ENCODE measurements around the gene IRAK1.

Gene IRAK1

DNA sequence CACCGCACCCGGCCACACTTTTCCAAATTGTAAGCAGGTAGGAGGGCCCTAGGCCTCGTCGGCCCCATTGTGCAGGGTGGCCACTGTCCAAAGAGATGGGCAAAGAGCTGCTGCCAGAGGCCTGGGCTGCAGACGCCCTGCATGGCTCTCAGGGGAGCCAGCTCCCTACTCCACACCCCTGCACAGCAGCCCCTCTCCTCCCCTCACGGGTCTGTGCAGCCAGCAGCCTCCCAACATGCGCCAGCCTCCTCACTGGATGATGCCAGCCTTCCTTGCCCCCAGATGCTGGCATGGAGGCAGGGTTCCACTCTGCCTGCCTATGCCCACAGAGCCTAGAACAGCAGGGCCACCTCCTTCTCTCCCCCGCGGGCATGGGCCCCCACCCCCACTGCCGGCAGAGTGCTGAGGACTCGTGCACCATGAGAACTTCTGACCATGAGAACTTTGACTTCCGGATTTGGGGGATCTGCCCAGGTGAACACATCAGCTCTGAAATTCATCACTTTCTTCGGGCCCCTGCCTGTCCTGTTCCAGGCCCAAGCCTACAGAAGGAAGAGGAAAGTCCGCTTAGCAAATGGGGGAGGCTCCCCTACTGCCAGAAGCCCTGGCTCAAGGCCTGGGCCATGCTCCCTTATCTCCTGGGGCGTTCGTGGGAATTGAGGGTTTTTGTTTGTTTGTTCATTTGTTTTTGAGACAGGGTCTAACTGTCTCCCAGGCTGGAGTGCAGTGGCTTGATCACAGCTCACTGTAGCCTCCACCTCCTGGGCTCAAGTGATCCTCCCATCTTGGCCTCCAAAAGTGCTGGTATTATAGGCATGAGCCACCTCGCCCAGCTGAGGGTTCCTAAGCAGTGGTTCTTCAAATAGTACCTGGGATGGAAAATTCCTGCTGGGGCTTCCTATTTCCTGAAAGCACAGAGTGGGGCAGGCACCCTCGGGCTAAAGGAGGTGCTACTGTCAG is 8.0 kb downstream of the IRAK1 start:
- TF ChIP-seq, protein P1, sequence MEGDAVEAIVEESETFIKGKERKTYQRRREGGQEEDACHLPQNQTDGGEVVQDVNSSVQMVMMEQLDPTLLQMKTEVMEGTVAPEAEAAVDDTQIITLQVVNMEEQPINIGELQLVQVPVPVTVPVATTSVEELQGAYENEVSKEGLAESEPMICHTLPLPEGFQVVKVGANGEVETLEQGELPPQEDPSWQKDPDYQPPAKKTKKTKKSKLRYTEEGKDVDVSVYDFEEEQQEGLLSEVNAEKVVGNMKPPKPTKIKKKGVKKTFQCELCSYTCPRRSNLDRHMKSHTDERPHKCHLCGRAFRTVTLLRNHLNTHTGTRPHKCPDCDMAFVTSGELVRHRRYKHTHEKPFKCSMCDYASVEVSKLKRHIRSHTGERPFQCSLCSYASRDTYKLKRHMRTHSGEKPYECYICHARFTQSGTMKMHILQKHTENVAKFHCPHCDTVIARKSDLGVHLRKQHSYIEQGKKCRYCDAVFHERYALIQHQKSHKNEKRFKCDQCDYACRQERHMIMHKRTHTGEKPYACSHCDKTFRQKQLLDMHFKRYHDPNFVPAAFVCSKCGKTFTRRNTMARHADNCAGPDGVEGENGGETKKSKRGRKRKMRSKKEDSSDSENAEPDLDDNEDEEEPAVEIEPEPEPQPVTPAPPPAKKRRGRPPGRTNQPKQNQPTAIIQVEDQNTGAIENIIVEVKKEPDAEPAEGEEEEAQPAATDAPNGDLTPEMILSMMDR (IDR thresholded peaks at IDR 0.05), result no peak

DNA sequence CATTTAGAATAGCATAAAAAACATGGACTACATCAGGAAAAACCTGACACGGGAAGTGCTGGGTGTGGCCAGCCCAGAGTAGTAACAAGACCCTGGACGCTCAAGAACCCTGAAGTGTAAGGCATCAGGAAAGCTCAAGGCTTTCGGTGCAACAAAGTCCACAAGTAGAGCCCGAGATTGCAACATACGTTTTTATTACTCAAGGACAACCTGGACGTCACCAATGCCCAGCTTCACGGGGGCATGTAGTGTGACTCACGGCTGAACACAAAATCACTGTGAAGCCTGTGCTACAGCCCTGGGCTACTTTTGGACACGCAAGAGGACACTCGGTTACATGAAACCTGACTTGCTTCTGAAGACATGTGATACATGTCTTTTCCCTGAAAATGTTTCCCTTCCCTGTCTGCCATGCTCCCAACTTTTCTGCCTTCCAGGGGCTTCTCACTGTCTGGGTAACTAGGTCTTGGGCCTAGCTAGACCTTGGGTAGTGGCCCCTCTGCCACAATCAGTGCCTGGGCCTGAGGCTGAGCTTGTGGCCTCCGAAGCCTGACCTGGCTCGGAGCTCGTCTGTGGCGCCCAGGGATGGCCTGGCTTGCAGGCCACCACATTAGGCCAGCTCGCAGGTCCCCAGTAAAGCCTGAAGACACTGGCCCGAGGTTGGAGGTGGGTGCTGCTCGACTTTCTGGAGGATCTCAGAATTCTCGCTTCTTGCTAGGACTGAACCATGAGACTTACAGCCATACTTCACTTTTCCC is 9.2 kb downstream of the IRAK1 start:
- TF ChIP-seq, protein P1 (IDR thresholded peaks at IDR 0.05), result no peak

DNA sequence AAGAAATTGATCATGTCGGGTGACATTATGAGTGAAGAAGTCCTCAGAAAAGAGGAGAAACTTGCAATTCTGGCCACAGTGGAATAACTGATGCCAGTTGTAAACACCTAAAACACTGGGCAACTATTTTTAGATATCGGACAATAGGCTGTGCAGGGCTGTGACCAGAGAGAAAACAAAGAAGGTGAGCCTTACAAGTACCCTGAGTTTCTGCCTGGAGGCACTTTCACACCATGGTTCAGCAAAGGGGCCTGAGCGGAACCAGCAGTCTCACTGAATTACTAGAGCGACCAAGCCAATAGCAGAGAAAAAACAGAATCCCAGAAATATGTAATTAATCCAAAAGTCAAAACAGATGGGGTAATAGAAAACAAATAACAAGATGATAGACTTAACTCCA is 11.2 kb downstream of the IRAK1 start:
- TF ChIP-seq, protein P1 (IDR thresholded peaks at IDR 0.05), result no peak

DNA sequence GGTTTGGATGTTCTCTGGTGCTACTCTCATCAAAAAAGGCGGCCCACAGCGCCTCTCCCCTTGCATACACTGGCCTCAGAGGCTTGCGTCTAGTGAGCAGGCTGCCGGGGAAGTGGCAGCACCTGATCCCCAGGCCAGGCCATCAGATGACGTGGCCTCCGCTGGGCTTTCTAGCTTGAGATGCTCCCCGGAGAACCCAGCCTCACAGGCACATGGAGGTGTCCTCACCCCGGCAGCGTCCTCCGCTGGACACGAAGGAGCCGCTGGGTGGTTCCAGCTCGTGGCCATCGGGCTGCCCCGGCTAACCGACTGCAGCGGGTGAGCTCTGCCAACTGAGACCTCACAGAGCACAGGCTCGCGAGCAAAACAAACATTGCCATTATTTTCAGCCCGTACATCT is 12.8 kb downstream of the IRAK1 start:
- TF ChIP-seq, protein P1 (IDR thresholded peaks at IDR 0.05), result no peak

DNA sequence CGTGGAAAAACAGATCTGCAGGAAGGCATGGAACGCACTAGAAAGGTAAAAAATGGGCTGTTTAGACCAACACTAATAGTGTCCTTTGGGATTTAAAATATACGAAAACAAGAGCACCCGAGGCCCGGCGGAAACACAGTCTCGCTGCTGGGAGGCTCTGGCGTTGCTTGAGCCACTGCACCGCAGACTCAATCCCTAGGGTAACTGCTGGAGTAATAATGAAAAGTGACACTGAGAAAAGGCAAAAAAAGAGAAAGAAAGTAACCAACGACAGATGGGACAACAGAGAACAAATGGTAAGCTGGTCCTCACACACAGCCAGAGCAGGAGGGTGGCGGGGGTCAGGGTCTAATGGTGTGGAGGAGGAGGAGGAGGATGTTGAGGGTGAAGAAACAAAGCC is 15.4 kb downstream of the IRAK1 start:
- TF ChIP-seq, protein P1 (IDR thresholded peaks at IDR 0.05), result no peak

DNA sequence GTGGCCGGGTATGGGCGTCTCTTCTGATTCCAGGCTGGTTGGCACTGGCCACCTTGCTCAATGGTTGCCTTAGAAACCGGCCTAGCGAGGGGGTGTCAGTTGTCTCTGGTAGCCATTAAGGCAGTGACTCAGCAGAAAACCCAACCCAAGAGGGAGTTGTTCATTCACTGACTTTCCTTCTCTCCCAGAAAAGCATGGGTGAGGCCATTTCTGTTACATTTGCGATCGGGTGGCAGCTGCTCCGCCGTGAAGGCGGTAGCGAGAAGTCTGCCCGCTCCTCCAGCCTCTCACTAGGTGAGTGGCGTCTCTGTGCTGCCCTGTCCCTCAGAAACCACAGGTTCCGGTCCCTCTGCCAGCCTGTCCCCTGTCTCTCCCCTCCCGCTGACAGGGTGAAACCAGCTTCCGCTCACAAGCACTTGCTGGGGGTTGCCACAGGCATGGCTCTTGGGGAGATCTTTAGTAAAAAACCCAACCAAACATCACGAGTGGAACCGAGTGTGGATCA is 17.4 kb downstream of the IRAK1 start:
- TF ChIP-seq, protein P1 (IDR thresholded peaks at IDR 0.05), result no peak

DNA sequence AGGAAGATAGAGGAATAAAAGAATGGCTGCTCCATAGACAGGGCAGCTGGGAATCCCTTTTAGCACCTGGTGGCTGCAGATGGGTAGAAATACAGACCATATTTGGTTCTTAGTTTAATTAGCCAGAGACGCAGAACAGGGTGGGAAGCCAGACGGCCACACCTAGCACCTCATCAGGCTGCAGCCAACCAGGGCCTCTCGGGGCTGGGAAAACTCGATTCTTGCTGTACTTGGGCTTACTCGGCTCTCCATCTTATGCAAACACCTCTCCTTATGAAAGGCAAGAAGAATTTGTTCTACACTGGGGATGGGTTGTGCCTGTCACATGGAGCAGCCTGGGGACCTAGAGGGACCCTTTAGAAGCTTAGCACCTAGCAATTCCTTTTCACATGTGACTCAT is 19.7 kb downstream of the IRAK1 start:
- TF ChIP-seq, protein P1 (IDR thresholded peaks at IDR 0.05), result no peak

Data from LNCAP (cell line).